NCI-H82 (cell line): ENCODE data around the gene FUT2.
"Not testable (repeated sequence)": the region's sequence is repeated elsewhere in the genome, so short reads cannot be mapped to it uniquely, and the experiment has no call there.

Source experiments
- DNase-seq: peaks from one replicate; lab custom pipeline; 2025; lab: John Stamatoyannopoulos, UW

FUT2 gene

DNA sequence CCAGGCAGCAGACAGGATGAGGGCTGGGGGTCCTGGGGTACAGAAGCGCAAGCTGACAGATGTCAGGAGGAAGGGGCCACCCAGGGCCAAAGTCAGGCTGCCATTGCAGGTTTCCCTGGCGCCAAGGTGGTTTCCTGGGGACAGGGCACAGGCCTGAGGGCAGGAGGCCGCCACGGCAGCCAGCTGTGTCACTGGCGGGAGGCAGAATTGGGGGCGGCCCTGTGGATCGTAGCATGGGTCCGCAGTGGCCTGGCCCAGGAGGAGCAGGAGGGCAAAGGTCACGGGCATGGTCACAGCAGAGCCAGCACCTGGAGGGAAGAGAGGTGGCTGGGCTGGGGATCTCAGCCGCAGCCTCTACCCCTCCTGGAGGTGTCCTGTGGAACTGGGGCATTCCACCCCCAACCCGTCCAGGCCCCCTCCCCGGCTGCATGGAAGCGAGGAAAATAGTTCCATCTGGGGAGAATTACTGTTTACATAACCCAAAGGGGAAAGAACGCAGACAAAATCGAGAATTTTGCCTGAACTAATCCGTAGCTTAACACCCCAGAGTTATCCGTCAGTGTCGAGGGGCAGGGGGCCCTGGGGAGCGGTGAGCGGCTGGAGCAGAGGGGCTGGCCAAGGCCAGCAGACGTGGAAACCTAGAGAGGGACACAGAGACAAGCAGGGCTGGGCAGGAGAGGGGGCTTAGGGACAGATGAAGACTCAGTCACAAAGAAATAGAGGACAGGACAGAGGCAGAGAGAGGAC lies 24.9 kb upstream of the FUT2 start:
- peak; percentile 25 for DNase-seq

DNA sequence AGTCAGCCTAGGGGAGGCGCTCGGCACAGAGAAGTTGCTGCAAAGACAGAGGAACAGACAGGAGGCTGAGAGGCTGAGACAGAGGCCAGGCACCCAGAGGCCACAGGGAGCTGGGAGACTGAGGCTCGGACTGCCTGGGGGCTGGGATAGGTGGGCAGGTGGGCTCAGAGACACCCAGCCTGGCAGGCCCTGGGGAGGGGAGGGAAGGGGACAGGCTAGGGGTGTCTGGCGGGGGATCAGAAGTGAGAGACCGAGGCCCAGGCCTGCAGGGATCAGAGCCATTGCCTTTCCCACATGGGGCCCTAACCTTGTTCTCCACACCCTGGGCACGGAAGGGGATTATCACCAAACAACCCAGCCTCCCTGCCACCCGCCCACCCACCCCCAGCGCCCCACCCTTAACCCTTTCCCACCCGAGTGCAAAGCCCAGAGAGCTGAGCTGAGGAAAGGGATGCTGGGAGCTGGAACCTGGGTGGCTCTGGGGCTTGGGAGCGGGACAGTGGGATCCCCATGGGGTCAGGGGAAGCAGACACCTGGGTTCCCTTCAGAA lies 24.2 kb upstream of the FUT2 start:
- peak; percentile 36 for DNase-seq

DNA sequence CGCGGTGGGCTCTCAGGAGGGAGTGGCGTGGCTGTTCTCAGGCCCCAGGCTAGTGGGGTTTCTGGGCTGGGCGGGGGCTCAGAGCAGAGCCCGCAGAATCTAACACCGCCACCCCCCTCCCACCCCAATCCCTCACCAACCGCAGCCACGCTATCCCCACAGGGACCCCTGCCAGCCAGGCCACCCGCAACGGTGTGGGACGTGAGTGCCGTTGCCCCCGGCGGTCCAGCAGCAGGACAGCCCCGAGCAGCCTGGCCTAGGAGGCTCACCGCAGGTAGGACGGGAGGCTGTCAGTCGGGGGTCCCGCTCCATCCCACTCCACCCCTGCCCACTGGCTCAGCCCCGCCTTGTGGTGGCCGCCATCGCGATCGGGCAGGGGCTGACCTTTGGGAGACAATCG lies 22.8 kb upstream of the FUT2 start, which contains the start of gene NTN5:
Gene NTN5 (minus strand): TSS at position 24 of the 400 bp plus-strand sequence. CDS start 2,031 bp downstream, outside the sequence.
- no peak for DNase-seq

DNA sequence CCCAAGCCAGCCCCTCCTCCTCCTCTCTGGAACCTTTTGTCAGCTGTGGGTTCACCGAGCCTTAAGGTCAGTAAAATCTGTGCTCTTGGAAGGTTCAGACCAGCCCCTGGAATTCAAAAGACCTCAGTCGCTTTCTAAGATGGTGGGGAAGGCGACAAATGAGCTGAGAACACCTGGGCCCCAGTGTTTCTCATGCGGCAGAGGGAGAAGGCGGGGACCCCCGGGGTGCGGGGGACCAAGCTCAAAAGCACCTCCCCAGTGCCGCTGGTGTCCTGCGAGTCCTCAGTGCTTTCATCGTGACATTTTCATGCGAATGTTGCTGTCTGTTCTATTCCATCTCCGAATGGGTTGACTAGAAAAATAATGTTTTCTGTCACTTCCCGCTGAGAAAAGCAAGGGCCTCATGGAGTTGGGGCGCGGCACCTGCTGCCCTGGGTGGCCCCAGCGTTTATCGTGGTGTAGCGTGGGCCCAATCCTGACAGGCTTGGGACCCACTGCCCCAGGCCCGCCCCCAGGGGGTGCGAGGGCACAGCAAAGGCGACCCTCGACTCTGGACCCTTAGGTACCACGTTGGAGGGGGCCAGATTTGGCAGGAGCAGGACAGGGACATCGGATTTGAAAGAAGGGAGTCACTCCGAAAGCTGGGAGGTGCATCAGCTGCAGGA lies 22.2 kb upstream of the FUT2 start:
- no peak for DNase-seq

DNA sequence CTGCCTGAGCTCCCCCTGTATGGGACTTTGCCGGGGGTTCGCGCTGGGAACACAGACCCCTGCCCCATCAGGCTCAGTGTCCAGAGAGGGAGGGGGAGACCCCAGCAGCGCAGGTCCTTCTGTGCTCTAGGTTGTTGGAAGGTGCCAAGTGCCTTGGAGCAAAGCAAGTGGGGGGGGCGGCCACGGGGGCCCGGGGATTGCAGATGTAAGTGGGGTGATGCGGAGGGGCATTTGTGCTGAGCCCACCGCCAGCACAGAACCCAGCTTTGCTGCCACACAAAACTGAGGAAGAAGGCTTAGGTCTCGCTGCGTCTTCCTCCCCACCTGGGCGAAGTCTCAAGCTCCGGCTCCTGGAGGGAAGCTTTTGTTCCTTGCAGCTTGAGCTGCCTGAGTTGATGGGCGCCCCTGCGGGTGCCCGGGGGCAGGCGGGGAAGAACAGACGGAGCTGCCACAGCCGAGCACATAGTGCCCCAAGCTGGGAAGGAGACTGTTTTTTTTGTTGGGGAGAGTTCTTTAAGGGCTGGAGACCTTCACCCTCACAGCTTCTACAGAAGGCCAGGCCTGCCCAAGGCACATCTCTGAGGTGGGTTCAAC lies 21.5 kb upstream of the FUT2 start:
- no peak for DNase-seq

DNA sequence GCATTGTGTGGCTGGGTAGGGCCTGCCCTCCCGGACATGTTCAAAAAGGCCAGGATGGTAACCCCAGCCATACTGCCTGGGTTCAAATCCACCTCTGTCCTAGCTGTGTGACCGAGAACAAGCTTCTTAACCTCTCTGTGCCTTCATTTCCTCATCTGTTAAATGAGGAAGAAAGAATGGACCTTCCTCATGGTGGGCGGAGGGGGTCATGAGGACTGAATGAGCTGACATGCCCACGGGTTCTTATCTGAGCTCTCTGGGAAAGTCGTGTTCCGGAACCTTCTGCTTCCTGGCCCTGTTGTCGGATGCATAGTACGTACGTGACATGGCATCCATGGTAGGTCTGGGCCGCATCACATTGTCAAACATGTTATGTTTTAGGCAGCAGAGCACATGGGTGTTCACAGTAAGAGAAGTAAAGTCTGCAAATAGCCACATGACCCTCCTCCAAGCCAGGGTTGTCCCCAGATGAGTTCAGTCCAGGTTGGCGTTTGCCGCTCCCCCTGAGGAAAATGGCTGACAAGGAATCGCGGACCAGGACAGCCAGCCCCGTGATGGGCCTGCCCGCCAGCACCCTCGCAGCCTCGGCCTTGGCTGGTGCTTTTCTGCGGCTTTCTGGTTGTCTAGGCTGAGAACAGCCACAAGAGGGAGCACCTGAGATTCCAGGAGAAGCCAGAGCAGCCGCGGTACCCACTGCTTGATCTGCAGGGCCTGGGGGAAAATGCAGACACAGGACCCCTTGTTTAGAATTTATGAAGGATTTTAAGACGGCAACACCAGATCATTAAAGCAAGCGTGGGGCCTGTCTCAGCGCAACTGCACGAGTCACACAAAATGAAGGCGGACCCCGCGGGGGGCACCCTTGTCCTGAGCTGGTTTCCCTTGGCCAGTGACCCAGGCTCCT lies 20.6 kb upstream of the FUT2 start:
- peak; percentile 92 for DNase-seq

DNA sequence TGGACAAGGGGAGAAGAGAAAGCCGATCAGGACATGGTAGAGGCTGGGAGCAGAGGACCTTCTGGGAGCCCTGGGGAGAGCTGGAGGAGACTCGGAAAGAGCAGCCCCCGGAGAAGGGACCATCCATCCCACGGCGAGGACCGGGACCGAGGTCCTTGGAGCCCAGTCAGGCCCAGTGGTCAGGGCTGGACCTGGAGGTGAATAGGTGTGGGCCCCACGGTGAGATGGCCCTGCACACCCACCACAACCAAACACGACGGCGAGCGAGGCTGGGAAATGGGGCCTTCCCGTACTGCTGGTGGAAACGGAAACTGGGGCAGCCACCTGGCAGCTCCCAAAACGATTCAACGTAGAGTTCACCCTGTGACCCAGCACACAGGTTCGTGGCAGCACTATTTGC lies 19.3 kb upstream of the FUT2 start:
- DNase-seq, result no peak

DNA sequence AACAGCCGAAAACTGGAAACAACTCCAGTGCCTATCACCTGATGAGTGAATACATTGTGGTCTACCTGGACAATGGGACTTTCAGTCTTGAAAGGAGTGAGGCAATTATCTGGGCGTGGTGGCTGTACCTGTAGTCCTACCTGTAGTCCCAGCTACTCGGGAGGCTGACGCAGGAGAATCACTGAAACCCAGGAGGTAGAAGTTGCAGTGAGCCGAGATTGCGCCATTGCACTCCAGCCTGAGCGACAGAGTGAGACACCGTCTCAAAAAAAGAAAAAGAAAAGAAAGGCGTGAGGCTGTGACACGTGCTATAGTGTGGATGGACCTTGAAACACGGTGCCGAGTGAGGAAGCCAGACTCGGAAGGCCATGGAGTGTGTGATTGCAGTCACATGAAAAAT lies 18.9 kb upstream of the FUT2 start:
- DNase-seq, result no peak

DNA sequence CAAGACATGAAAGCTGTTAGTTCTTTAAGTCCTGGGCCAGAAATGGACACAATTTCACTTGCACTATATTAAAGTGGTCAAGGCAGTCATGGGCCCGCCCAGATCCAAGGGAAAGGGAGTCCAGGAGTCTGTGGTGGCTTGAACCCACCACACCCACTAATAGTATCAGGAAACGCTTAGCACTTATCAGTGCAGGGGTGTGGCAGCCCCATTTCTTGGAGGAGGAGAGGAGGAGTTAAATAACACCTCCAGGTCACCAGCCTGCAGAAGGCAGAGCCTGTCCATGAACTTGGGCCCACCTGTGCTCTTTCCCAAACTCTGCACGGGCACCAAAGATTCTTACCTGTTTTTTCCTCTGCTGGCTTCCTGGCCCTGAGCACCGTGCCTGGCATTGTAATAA lies 17.6 kb upstream of the FUT2 start:
- DNase-seq, result no peak

DNA sequence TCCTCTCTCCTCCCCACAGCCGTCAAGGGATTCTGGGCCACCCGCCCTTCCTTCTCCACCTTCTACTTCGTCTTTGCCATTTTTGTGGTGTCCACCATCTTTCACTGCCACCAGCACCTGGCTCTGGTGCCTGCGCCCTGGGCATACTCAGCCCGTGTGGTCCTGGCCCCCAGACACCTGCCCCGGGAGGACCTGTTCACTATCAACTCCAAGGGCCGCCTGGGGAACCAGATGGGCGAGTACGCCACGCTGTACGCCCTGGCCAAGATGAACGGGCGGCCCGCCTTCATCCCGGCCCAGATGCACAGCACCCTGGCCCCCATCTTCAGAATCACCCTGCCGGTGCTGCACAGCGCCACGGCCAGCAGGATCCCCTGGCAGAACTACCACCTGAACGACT lies 15.8 kb upstream of the FUT2 start:
- not testable (repeated sequence) for DNase-seq

DNA sequence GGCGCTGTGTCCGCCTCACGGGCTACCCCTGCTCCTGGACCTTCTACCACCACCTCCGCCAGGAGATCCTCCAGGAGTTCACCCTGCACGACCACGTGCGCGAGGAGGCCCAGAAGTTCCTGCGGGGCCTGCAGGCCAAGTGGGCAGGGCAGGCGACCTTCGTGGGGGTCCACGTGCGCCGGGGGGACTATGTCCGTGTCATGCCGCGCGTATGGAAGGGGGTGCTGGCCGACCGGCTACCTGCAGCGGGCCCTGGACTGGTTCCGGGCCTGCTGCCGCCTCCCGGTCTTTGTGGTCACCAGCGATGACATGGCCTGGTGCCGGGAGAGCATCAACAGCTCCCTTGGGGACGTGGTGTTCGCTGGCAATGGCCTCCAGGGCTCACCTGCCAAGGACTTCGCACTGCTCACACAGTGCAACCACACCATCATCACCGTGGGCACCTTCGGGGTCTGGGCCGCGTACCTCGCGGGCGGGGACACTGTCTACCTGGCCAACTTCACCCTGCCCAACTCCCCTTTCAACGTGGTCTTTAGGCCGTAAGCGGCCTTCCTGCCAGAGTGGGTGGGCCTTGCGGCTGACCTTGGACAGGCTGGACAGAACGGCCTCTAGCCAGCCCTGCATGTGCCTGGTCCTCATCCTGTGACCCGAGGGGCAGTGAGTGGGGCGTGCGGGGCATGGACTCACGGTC lies 15.2 kb upstream of the FUT2 start:
- DNase-seq, result no peak

DNA sequence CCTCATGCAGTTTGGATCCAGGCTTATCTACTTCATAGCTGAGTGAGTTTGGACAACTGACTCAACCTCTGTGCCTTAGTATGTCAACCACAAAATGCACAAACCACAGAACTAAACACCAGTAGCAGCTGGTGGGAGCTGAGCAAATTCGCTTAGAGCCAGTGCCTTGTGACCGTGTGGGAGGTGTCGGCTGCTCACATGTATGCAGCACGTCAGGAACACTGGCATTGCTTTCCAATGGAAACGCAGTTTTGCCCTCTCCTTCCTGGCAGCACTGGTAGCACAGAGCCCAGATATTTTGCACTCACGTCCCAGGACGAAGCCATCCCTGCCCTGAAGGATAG lies 14.7 kb upstream of the FUT2 start:
- DNase-seq, result no peak

DNA sequence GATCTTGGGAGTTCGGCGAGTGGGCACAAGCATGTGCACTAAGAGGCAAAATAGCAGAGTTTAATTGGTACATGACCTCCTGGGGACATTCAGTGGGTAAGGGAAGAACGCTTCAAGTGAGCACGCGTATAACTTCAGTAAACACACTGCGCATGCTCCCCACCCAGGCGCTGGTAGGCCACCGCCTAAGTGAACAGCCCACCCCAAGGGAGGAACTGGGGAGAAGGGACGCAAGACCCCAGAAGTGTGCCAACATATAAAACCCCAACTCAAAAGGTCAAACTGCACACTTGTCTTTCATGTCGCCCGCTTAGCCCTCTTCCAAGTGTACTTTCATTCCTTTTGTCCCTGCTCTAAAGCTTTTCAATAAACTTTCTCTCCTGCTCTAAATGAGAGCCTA lies 12.4 kb upstream of the FUT2 start:
- DNase-seq, result no peak

DNA sequence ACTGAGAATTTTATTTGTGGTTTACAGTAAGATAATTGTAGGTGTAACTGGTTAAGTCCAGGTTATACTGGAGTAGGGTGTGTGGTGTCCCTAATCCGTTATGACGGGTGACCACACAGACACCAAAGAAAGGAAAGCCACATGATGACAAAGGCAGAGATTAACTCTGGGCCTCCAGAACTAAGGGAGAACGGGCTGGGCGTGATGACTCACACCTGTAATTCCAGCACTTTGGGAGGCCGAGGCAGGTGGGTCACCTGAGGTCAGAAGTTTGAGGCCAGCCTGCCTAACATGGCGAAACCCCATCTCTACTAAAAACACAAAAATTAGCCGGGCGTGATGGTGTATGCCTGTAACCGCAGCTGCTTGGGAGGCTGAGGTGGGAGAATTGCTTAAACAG lies 10.2 kb upstream of the FUT2 start:
- peak; percentile 47 for DNase-seq

DNA sequence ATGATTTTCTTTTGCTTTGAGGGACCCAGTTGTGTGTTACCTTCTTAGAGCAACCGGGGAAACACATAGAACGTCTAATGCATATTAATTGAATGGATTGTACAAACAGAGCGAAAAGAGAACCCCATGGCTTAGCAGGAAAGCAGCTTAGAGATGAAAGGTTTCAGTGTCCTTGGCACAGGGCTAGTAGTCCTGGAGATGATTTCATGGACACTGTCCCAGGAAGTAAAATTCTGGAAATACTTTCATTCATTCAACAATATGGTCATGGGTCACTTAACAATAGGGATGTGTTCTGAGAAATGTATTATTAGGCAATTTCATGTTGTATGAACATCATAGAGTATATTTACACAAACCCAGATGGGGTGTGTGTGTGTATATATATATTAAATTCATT lies 9.7 kb upstream of the FUT2 start:
- DNase-seq, result peak; percentile 83

DNA sequence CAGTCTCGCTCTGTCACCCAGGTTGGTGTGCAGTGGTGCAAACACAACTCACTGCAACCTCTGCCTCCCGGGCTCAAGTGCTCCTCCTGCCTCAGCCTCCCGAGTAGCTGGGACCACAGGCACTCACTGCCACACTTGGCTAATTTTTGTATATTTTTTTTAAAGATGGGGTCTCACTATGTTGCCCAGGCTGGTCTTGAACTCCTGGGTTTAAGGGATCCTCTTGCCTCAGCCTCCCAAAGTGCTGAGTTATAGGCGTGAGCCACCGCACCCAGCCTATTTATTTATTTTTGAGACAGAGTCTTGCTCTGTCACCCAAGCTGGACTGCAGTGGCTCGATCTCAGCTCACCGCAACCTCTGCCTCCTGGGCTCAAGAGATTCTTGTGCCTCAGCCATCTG lies 9.1 kb upstream of the FUT2 start:
- DNase-seq, result not testable (repeated sequence)

DNA sequence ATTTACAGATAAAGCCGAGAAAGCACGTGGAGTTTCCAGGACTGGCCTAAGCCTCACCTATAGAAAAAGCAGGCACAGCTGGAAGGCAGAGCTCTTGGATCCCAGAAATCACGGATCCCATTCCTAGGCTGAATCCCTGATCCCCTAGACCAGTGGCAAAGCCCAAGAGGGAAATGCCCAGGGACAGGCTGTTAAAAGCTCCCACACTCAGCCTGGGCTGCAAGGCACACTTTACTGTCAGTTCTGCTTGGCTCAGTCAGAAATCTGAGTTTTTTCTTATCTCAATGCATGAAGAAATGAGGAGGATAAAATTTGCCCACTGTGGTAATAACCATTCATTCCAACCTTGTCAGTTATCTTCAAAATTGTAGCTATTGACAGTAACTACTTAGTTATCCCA lies 8.0 kb upstream of the FUT2 start:
- DNase-seq, result peak; percentile 81

DNA sequence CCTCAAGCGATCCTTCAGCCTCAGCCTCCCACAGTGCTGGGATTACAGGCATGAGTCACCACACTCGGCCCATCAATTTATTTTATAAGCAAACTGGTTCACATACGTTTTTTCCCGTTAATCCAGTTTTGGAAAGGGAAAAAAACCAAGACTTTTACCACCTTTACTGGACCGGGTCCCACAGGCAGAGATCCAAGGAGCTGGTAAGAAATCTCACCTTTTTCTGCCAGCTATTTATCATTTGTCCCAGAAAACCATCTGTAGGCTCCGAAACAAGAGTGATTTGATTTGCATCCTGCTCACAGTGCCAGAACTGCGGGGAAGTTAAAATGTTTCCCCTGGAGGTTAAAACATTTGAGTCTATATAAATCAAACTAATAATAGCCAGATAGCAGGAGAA lies 6.3 kb upstream of the FUT2 start:
- no peak for DNase-seq

DNA sequence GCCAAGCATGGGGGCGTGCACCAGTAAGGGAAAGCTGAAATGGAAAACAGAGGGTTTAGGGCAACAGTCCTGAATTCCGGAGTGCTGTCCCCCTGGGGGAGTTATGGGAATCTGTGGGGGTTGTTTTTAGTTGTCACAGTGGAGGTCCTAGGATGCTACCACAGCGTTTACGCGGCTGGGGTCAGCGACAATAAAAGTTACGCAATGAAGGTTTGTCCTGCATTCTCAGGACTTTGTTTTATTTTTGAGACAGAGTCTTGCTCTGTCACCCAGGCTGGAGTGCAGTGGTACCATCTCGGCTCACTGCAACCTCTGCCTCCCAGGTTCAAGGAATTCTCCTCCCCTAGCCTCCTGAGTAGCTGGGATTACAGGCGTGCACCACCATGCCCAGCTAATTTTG lies 2.1 kb upstream of the FUT2 start:
- DNase-seq, result not testable (repeated sequence)

DNA sequence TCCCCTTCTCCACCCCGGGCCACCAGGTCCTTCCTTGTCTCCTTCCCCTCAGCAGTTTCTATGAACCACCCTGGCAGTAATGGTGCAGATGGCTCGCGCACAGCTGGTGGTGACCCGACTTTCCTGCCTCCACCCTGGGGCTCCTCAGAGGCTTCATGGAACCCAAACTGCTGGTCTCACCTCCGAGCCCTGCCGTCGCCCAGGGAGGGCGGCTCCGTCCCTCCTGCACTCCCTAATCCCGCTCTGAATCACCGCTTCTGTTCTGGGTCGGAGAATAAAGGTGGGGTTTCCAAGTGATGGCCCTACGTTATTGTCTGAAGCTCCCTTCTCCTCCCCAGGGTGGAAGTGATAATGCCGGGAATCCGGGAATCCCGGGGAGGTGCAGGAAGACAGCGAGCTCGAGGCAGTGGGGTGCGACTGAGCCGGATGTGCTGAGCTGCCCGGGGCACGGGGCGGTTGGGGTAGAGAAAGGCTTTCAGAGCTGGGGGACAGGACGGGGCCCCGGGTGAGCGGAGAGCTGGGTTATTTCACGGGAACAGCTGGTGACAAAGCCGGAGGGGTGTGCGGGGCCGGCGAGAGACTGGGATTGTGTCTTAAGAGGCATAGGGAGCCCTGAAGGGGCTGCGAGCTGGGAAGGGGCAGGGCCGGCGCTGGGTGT lies 711 bp downstream of the FUT2 start:
- peak; percentile 22 for DNase-seq

DNA sequence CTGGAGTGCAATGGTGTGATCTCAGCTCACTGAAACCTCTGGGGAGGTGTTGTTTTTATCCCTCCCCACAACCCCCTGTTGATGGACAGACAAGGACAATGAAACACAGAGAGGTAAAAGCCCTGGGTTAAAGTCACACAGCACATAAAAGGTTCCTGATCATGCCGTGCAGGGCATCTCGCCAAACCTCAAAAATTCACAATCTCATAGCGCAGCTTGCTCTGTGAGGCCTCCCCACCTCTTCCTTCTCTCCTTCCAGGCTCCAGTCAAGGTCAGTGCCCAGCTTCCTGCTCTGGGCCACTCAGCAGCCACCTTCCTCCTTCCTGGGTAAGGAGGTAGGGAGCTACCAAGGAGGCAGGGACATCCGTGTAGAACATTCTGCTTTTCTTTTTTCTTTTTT lies 2.3 kb downstream of the FUT2 start:
- DNase-seq, result no peak
